Hippocampal formation (tissue), 2 donors: ENCODE data around the gene MRGPRE.

Source experiments
- DNase-seq, 2 donors: peaks; one replicate each; lab custom pipeline; 2025; lab: John Stamatoyannopoulos, UW

Gene MRGPRE

GRCh38 chr11:3226846-3227567 is 5.2 kb downstream of the MRGPRE start:
- no peak for DNase-seq

- no peak for DNase-seq
These were observed 6.1 kb downstream of the MRGPRE start for GRCh38 chr11:3225826-3226750.

GRCh38 chr11:3225159-3225758 is 7.0 kb downstream of the MRGPRE start:
- no peak for DNase-seq

- DNase-seq = no peak
These were observed 7.7 kb downstream of the MRGPRE start for GRCh38 chr11:3224401-3225057.

- no peak for DNase-seq
These were observed 8.3 kb downstream of the MRGPRE start for GRCh38 chr11:3223932-3224381.

GRCh38 chr11:3222941-3223915 is 9.0 kb downstream of the MRGPRE start:
- no peak for DNase-seq

- DNase-seq = no peak
These were observed 10.0 kb downstream of the MRGPRE start for GRCh38 chr11:3222003-3222855.

GRCh38 chr11:3221408-3222002 is 10.7 kb downstream of the MRGPRE start:
- no peak for DNase-seq

GRCh38 chr11:3220521-3221407 is 11.5 kb downstream of the MRGPRE start:
- DNase-seq = no peak

GRCh38 chr11:3220101-3220500 is 12.1 kb downstream of the MRGPRE start:
- no peak for DNase-seq

- DNase-seq = no peak
These were observed 12.8 kb downstream of the MRGPRE start for GRCh38 chr11:3219281-3219892.

- no peak for DNase-seq
These were observed 13.5 kb downstream of the MRGPRE start, which contains the start of gene MRGPRG for GRCh38 chr11:3218483-3219280. Gene MRGPRG (minus strand): TSS chr11:3218813. CDS start chr11:3218813, 0 bp downstream.

GRCh38 chr11:3217818-3218482 is 14.3 kb downstream of the MRGPRE start:
- no peak for DNase-seq

GRCh38 chr11:3216027-3216525 is 16.1 kb downstream of the MRGPRE start:
- DNase-seq = no peak

GRCh38 chr11:3215346-3216026 is 16.7 kb downstream of the MRGPRE start:
- no peak for DNase-seq

- DNase-seq = no peak
These were observed 17.9 kb downstream of the MRGPRE start for GRCh38 chr11:3214420-3214699.
